GM12892 (cell line): ENCODE measurements around the gene RPL18A.
"Not testable (repeated sequence)": the region's sequence is repeated elsewhere in the genome, so short reads cannot be mapped to it uniquely, and the experiment has no call there.

ENCODE experiments used
- POLR2A ChIP-seq: IDR thresholded peaks from 2 replicates; pipeline ENCODE4 v1.6.1; 2011; ENCODE audit warnings: low read depth, low read length, control low read depth
- TAF1 ChIP-seq: IDR thresholded peaks from 2 replicates; pipeline ENCODE4 v1.6.1; 2011; ENCODE audit warnings: low read depth, mild to moderate bottlenecking, control low read depth, low read length, borderline replicate concordance

DNA sequence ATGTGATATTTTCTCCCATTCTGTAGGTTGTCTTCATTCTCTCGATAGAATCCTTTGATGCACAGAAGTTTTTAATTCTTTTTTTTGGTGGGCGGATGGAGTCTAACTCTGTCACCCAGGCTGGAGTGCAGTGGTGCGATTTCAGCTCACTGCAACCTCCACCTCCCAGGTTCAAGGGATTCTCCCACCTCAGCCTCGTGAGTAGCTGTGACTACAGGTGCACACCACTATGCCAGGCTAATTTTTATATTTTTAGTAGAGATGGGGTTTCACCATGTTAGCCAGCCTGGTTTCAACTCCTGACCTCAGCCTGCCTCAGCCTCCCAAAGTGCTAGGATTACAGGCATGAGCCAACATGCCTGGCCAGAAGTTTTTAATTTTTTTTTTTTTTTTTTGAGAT is 27.5 kb downstream of the RPL18A start:
- not testable (repeated sequence) for TF ChIP-seq POLR2A, TAF1
